OCI-LY3 (cell line): ENCODE measurements around the gene CLDN9.

Source experiments
- H2AFZ ChIP-seq: fragments of 200-600, 300-600 bp; shearing (Covaris generic); 2 replicates; pipeline ENCODE4 v1.6.0; 2014; ENCODE audit warnings: antibody characterized with exemption, low read depth, low read length
- H3K27ac ChIP-seq: fragments of 200-600, 300-600 bp; sonication (generic); 2 replicates; pipeline ENCODE4 v1.5.1; 2014; ENCODE audit warnings: mild to moderate bottlenecking, low read length, moderate library complexity, mixed read lengths
- H3K27me3 ChIP-seq: fragments of 200-600, 300-600 bp; sonication (generic); 2 replicates; pipeline ENCODE4 v1.6.1; 2014; ENCODE audit warnings: low read depth, low read length, mixed read lengths
- H3K36me3 ChIP-seq: fragments of 200-600, 300-600 bp; sonication (generic); replicated peaks from 2 replicates; pipeline ENCODE3; 2014; ENCODE audit warnings: low read depth, low read length, mixed read lengths
- H3K4me1 ChIP-seq: fragments of 300-600, 200-600 bp; sonication (generic); 2 replicates; pipeline ENCODE4 v1.6.1; 2014; ENCODE audit warnings: low read length, mixed read lengths
- H3K4me2 ChIP-seq: fragments of 200-600, 300-600 bp; sonication (generic); 2 replicates; pipeline ENCODE4 v1.6.1; 2014; ENCODE audit warnings: low read length, mixed read lengths
- H3K4me3 ChIP-seq: fragments of 300-600, 200-600 bp; sonication (generic); 2 replicates; pipeline ENCODE4 v1.5.1; 2014; ENCODE audit warnings: antibody characterized with exemption, mild to moderate bottlenecking, low read length, moderate library complexity
- H3K79me2 ChIP-seq: fragments of 300-600, 200-600 bp; shearing (Covaris generic); 2 replicates; pipeline ENCODE4 v1.6.1; 2014; ENCODE audit warnings: mild to moderate bottlenecking, low read length, mixed read lengths
- H3K9ac ChIP-seq: fragments of 300-600, 200-600 bp; shearing (Covaris generic); 2 replicates; pipeline ENCODE4 v1.6.0; 2014; ENCODE audit warnings: mild to moderate bottlenecking, low read length, moderate library complexity
- H3K9me3 ChIP-seq: fragments of 200-600, 300-600 bp; shearing (Covaris generic); 2 replicates; pipeline ENCODE4 v1.6.1; 2014; ENCODE audit warnings: low read length, mixed read lengths; ENCODE audit not compliant: insufficient read depth
- H4K20me1 ChIP-seq: fragments of 200-600, 300-600 bp; sonication (generic); 2 replicates; pipeline ENCODE4 v1.6.1; 2016; ENCODE audit warnings: low read length, mixed read lengths; ENCODE audit not compliant: insufficient read depth
- CTCF ChIP-seq: fragments of 200-600, 300-600 bp; sonication (generic); IDR thresholded peaks from 2 replicates; pipeline ENCODE4 v1.5.1; 2014; ENCODE audit warnings: antibody characterized with exemption, low read length, low read depth
- EZH2phosphoT487 ChIP-seq: fragments of 200-600 bp; shearing (Covaris generic); IDR thresholded peaks from 2 replicates; pipeline ENCODE4 v1.6.1; 2018; ENCODE audit warnings: antibody characterized with exemption, mixed run types, low read depth

CLDN9 gene

GRCh38 chr16:3000540-3000939, 12.2 kb upstream of the CLDN9 start:
- Histone ChIP-seq H3K36me3 (no peaks in the 10 kb centered on the region), H3K9ac (no peak overlapping the region), H3K4me1 (0 out of 2 replicates have a peak, but pooled peaks cover 3% of the 10 kb centered on the region), H3K4me3 (no peak overlapping the region), H3K27ac (no peak overlapping the region), H2AFZ (no peak overlapping the region), H3K27me3 (peaks cover 36% of the 10 kb centered on the region), H3K79me2 (no peaks in the 10 kb centered on the region), H3K4me2 (no peak overlapping the region), H4K20me1 (no peaks in the 10 kb centered on the region), H3K9me3 (no peaks in the 10 kb centered on the region)
- TF ChIP-seq CTCF = no peak
- TF ChIP-seq EZH2phosphoT487 = no peak

GRCh38 chr16:3001316-3001715, 11.4 kb upstream of the CLDN9 start:
- Histone ChIP-seq H3K4me1 (0 out of 2 replicates have a peak, but pooled peaks cover 3% of the 10 kb centered on the region), H3K9ac (no peak overlapping the region), H2AFZ (no peak overlapping the region), H3K4me2 (no peak overlapping the region), H3K36me3 (no peaks in the 10 kb centered on the region), H3K27ac (no peak overlapping the region), H3K9me3 (no peaks in the 10 kb centered on the region), H3K79me2 (no peaks in the 10 kb centered on the region), H3K27me3 (peaks cover 42% of the 10 kb centered on the region), H4K20me1 (no peaks in the 10 kb centered on the region), H3K4me3 (no peak overlapping the region)
- TF ChIP-seq CTCF (no peak), EZH2phosphoT487 (no peak)

- H3K79me2 ChIP-seq = no peaks in the 10 kb centered on the region
- H4K20me1 ChIP-seq = no peaks in the 10 kb centered on the region
- H3K4me1 ChIP-seq = 0 out of 2 replicates have a peak, but pooled peaks cover 3% of the 10 kb centered on the region
- no peaks in the 10 kb centered on the region for H3K9me3 ChIP-seq
- H3K27ac ChIP-seq = no peak overlapping the region
- TF ChIP-seq EZH2phosphoT487 (no peak), CTCF (peak; percentile 58)
- no peaks in the 10 kb centered on the region for H3K36me3 ChIP-seq
- no peak overlapping the region for H3K9ac ChIP-seq
- peaks cover 44% of the 10 kb centered on the region for H3K27me3 ChIP-seq
- H3K4me2 ChIP-seq = peak overlapping the region; percentile 30
- H2AFZ ChIP-seq = no peak overlapping the region
- 0 out of 2 replicates have a peak overlapping the region, but pooled peaks have one; percentile 43 for H3K4me3 ChIP-seq
These were observed 9.0 kb upstream of the CLDN9 start for GRCh38 chr16:3003582-3004270.

- Histone ChIP-seq H3K36me3 (no peaks in the 10 kb centered on the region), H3K79me2 (no peaks in the 10 kb centered on the region), H3K9me3 (no peaks in the 10 kb centered on the region), H3K9ac (no peak overlapping the region), H4K20me1 (no peaks in the 10 kb centered on the region), H3K4me3 (peak overlapping the region; percentile 43; the same call in 1 of the 2 replicates), H3K4me1 (0 out of 2 replicates have a peak, but pooled peaks cover 3% of the 10 kb centered on the region), H3K4me2 (no peak overlapping the region), H3K27ac (no peak overlapping the region), H2AFZ (no peak overlapping the region), H3K27me3 (peaks cover 39% of the 10 kb centered on the region)
- TF ChIP-seq EZH2phosphoT487 (no peak), CTCF (no peak)
These were observed 8.4 kb upstream of the CLDN9 start for GRCh38 chr16:3004319-3004718.
